Lung (tissue), 12 donors: ENCODE measurements around the gene MIGA2. TPM values are rescaled to one million over a fixed set of nuclear protein-coding genes. Genes with fewer than 3 reads are reported as not detected.

Experiments used
- ATAC-seq: fragments of 200-7000 bp; cut with Tn5 transposase; one replicate; pipeline ENCODE4 v1.9.1; 2020; ENCODE audit warnings: moderate number of reproducible peaks; ENCODE audit not compliant: insufficient read depth, low FRiP score
- DNase-seq, 3 donors: peaks; one replicate each; pipeline ENCODE4 v3.0.0-alpha.2; 2013 to 2017
- H3K27ac ChIP-seq, 2 donors: one replicate each; pipeline ENCODE4 v1.5.1; 2013; ENCODE audit warnings: mild to moderate bottlenecking in 2 of 2, moderate library complexity in 2 of 2, control low read depth in 1 of 2, inconsistent platforms in 1 of 2, low read depth in 1 of 2, low read length in 1 of 2
- H3K27me3 ChIP-seq, 3 donors: one replicate each; pipeline ENCODE4 v1.5.1; 2013; ENCODE audit warnings: low read length in 2 of 3; ENCODE audit not compliant: control insufficient read depth in 3 of 3, insufficient read depth in 3 of 3
- H3K36me3 ChIP-seq, 4 donors: one replicate each; pipeline ENCODE4 v1.5.1; 2013; ENCODE audit warnings: low read length in 4 of 4, mild to moderate bottlenecking in 1 of 4, moderate library complexity in 1 of 4; ENCODE audit not compliant: control insufficient read depth in 4 of 4, insufficient read depth in 4 of 4
- H3K4me1 ChIP-seq, 5 donors: one replicate each; pipeline ENCODE4 v1.5.1; 2013; ENCODE audit warnings: low read length in 5 of 5, mild to moderate bottlenecking in 2 of 5, moderate library complexity in 1 of 5; ENCODE audit not compliant: control insufficient read depth in 5 of 5, insufficient read depth in 5 of 5
- H3K4me3 ChIP-seq: one replicate; pipeline ENCODE4 v1.5.1; 2013; ENCODE audit warnings: mild to moderate bottlenecking, control low read depth, moderate library complexity
- H3K9ac ChIP-seq, 2 donors: one replicate each; pipeline ENCODE4 v1.5.1; 2013; ENCODE audit warnings: low read length in 2 of 2, control low read depth in 1 of 2; ENCODE audit not compliant: insufficient read depth in 1 of 2
- H3K9me3 ChIP-seq, 4 donors: one replicate each; pipeline ENCODE4 v1.5.1; 2013; ENCODE audit warnings: low read length in 3 of 4, mild to moderate bottlenecking in 1 of 4, moderate library complexity in 1 of 4; ENCODE audit not compliant: control insufficient read depth in 4 of 4, insufficient read depth in 3 of 4
- CTCF ChIP-seq: IDR thresholded peaks from 2 replicates; pipeline ENCODE4 v1.5.1; 2012; ENCODE audit warnings: mild to moderate bottlenecking; ENCODE audit errors: control extremely low read depth, extremely low read depth
- WGBS, 2 donors: extraction: QIAGEN DNeasy Blood & Tissue Kit; methylation state at CpG; one replicate each; pipeline ENCODE4 v1.1.7; 2013; 5-methylcytosine and 5-hydroxymethylcytosine counted together
- polyA plus RNA-seq, 2 donors: library from polyadenylated mRNA; stranded (reverse); fragments of 200-250 nt; gene quantifications; one replicate each; pipeline ENCODE4 v1.2.1, GENCODE V29; 2013
- total RNA-seq, 2 donors: library from RNA; depleted of rRNA in 1 of 2; stranded (reverse); fragments of >200 nt in 1 of 2; gene quantifications; one replicate each; pipeline ENCODE4 v1.2.1, GENCODE V29; 2014 to 2021
- donor health status: control.
- donor health status: control.
- donor health status: Bipolar disorder and iron deficiency.
- donor health status: healthy.
- donor health status: DM: yes; HTN: yes; CAD: no.

MIGA2 gene
- total and polyA plus RNA-seq, 4 donors, result 18.6 to 31.6 (median 21.0) TPM

- Histone ChIP-seq H3K9ac (peak overlapping the region in 1 of 2 donors; percentile 34), H3K4me3 (peak overlapping the region; percentile 41), H3K27me3 (no peaks in the 10 kb centered on the region), H3K36me3 (no peaks in the 10 kb centered on the region), H3K9me3 (no peaks in the 10 kb centered on the region), H3K4me1 (peaks cover 0 to 13% (median 5%) of the 10 kb centered on the region in 5 donors), H3K27ac (peak overlapping the region in 1 of 2 donors; percentile 63)
- DNase-seq (peak in 1 of 3 donors; percentile 32), ATAC-seq (no peak)
- no peak for TF ChIP-seq CTCF
- 30 to 47% methylated on average over 9 of the region's 9 CpGs for WGBS, 2 donors
These were observed 9.2 kb upstream of the MIGA2 start for GRCh38 chr9:129027224-129027684.

GRCh38 chr9:129027685-129028191, 8.7 kb upstream of the MIGA2 start:
- peak overlapping the region in 1 of 2 donors; percentile 63 for H3K27ac ChIP-seq
- WGBS, 2 donors, result 2 to 4% methylated on average over 47 of the region's 47 CpGs
- TF ChIP-seq CTCF, result no peak

GRCh38 chr9:129028192-129028966, 8.0 kb upstream of the MIGA2 start, which contains the start of gene SH3GLB2:
TSS of gene SH3GLB2 (minus strand) at chr9:129028331. CDS start at chr9:129028154, 177 bp downstream.
- peak within 1 kb of the TSS in 1 of 2 donors; percentile 63 for H3K27ac ChIP-seq
- ATAC-seq, result peak; percentile 99
- no peaks in the 10 kb centered on the region for H3K27me3 ChIP-seq
- H3K4me1 ChIP-seq, result peaks cover 0 to 13% (median 5%) of the 10 kb centered on the region in 5 donors
- peak; percentile 95 to 99 (median 98) for DNase-seq
- peak within 1 kb of the TSS in 1 of 2 donors; percentile 34 for H3K9ac ChIP-seq
- H3K4me3 ChIP-seq, result peak within 1 kb of the TSS; percentile 41
- H3K9me3 ChIP-seq, result no peaks in the 10 kb centered on the region
- WGBS, 2 donors, result 1 to 2% methylated on average over 29 to 60 of the region's 60 CpGs
- peak; percentile 64 for TF ChIP-seq CTCF
- no peaks in the 10 kb centered on the region for H3K36me3 ChIP-seq

More at GRCh38 chr9:129027685-129028191, 8.7 kb upstream of the MIGA2 start:
- peak in 2 of 3 donors; percentile 28 to 32 for DNase-seq
- Histone ChIP-seq H3K9ac (peak overlapping the region in 1 of 2 donors; percentile 34), H3K36me3 (no peaks in the 10 kb centered on the region), H3K4me1 (peaks cover 0 to 13% (median 5%) of the 10 kb centered on the region in 5 donors), H3K27me3 (no peaks in the 10 kb centered on the region), H3K9me3 (no peaks in the 10 kb centered on the region), H3K4me3 (peak overlapping the region; percentile 41)
- peak; percentile 1 for ATAC-seq
